AG10803 (cell line): ENCODE data around the gene TPRG1L.

Experiments
- DNase-seq: peaks from one replicate; pipeline ENCODE4 v3.0.0; 2010; ENCODE audit warnings: low read depth
- H3K4me3 ChIP-seq: 2 replicates; pipeline ENCODE4 v1.5.1; 2011; ENCODE audit warnings: mild to moderate bottlenecking, low read length, control low read depth
- CTCF ChIP-seq: conservative IDR thresholded peaks from 2 replicates; pipeline ENCODE4 v1.5.1; 2011; ENCODE audit warnings: mild to moderate bottlenecking, low read length, control low read depth, inconsistent platforms

TPRG1L gene

GRCh38 chr1:3604997-3605823 is 19.6 kb upstream of the TPRG1L start:
- TF ChIP-seq CTCF, result no peak
- no peak overlapping the region for H3K4me3 ChIP-seq
- no peak for DNase-seq

GRCh38 chr1:3606779-3607702 is 17.8 kb upstream of the TPRG1L start:
- TF ChIP-seq CTCF, result no peak
- DNase-seq, result no peak
- H3K4me3 ChIP-seq, result no peak overlapping the region

- DNase-seq, result no peak
- no peak overlapping the region for H3K4me3 ChIP-seq
- TF ChIP-seq CTCF, result no peak
Measured at GRCh38 chr1:3607703-3608065, 17.1 kb upstream of the TPRG1L start.

- no peak overlapping the region for H3K4me3 ChIP-seq
- DNase-seq, result no peak
- no peak for TF ChIP-seq CTCF
Measured at GRCh38 chr1:3608154-3608553, 16.7 kb upstream of the TPRG1L start.

GRCh38 chr1:3609016-3609768 is 15.6 kb upstream of the TPRG1L start:
- DNase-seq, result no peak
- TF ChIP-seq CTCF, result no peak
- no peak overlapping the region for H3K4me3 ChIP-seq

- H3K4me3 ChIP-seq, result no peak overlapping the region
- no peak for TF ChIP-seq CTCF
- DNase-seq, result no peak
Measured at GRCh38 chr1:3609769-3610526, 14.9 kb upstream of the TPRG1L start.
